SK-N-MC (cell line): ENCODE results near the gene FAM90A1.
"Not testable (repeated sequence)": the region's sequence is repeated elsewhere in the genome, so short reads cannot be mapped to it uniquely, and the experiment has no call there.

Source experiments
- EZH2 ChIP-seq: fragments of 200-600 bp; sonication (generic); IDR thresholded peaks from one replicate; pipeline ENCODE4 v1.6.1; 2017; ENCODE audit warnings: antibody characterized with exemption
- POLR2AphosphoS5 ChIP-seq: IDR thresholded peaks from 2 replicates; pipeline ENCODE4 v1.6.1; 2012; ENCODE audit warnings: mild to moderate bottlenecking, low read depth, low read length, borderline replicate concordance

DNA sequence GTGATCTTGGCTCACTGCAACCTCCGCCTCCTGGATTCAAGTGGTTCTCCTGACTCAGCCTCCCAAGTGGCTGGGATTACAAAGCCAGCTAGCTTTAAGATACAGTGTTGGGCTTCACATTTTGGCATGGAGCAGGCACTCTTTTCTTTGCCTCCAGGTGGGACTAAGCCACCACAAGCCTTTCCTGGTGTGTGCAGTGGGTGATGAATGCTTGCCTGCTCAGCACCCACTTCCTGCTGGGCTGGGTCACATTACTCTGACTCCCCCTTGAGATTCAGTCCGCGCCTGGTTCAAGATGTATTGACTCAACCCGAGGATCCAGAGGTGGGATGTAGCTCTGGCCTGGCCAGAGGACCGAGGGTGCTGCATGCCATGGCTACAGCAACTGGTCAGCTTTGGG is 28.9 kb upstream of the FAM90A1 start:
- not testable (repeated sequence) for TF ChIP-seq EZH2, POLR2AphosphoS5
